Measurements from ENCODE around the gene CES4A.
"Not testable (repeated sequence)": the region's sequence is repeated elsewhere in the genome, so short reads cannot be mapped to it uniquely, and the experiment has no call there.

Gene CES4A

DNA sequence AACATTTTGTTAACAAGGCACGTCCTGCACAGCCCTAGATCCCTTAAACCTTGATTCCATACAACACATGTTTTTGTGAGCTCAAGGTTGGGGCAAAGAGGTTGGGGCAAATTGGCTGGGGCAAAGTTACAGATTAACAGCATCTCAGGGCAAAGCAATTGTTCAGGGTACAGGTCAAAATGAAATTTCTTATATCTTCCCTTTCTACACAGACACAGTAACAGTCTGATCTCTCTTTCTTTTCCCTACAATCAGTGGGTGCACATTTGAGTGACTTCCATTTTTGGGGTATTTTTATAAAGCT is 32.3 kb upstream of the CES4A start:
- DNase-seq = not testable (repeated sequence)

DNA sequence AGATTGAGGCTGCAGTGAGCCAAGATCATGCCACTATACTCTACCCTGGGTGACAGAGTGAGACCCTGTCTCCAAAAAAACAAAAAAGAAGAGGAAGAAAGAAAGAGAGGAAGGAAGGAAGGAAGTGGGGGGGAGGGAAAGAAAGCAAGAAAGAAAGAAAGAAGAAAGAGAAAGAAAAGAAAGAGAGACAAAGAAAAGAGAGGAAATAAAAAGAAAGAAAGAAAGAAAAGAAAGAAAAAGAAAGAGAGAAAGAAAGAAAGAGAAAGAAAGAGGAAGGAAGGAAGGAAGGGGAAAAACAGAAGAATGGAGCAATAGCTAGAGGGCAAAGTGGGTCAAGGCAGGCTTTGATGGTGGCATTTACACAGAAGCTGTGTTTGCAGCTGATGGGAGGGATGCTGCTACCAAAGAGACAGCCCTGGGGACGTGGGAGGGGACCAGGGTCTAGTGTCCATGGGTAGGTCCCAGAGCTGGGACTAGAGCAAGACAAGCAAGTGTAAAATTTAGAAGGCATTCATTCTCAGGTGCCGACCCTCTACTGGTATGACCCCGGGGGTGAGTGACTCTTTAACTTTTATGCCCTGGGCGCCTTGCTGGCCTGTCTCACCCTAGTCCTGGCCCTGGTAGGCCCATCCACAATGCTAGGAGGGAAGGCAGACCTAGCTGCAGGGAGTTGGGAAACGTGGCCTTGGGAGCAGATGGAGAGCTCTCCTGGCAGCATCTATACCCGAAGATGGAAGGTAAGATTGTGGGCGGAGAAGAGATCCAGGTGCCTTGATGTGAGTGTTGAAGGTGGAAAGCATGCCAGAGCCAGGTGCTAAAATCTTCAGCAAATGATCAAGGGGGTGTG is 29.3 kb upstream of the CES4A start:
- no peak for DNase-seq

DNA sequence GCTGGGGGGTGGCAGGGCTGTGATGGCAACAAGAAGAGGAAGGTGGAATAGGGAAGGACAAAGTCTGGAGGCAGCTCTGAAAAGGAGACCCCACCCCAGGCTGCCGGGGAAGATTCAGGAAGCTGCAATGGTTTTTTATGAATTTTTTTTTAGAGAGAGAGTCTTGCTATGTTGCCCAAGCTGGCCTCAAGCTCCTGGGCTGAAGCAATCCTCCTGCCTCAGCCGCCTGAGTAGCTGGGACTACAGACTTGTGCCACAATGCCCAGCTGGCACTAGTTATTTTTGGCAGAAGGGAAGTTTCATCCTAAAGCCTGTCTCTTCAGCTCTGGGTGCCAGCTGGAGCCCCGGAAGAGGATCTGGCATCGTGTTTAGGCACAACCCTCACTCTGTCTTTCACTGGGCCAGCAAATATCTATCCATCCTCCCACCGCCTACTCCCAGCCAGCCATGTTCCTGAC is 28.7 kb upstream of the CES4A start:
- no peak for DNase-seq

DNA sequence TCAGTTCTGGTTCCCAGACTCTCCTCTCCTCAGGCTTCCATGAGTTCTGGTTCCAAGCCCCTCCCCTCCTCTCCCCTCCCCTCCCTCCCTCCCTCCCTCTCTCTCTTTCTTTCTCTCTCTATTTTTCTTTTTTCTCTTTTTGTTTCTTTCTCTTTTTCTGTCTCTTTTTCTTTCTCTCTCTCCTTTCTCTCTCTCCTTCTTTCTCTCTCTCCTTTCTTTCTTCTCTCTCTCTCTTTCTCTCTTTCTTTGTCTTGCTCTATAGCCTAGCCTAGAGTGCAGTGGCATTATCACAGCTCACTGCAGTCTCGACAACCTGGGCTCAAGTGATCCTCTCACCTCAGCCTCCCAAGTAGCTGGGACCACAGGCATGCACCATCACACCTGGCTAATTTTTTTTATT is 28.1 kb upstream of the CES4A start:
- DNase-seq = no peak

DNA sequence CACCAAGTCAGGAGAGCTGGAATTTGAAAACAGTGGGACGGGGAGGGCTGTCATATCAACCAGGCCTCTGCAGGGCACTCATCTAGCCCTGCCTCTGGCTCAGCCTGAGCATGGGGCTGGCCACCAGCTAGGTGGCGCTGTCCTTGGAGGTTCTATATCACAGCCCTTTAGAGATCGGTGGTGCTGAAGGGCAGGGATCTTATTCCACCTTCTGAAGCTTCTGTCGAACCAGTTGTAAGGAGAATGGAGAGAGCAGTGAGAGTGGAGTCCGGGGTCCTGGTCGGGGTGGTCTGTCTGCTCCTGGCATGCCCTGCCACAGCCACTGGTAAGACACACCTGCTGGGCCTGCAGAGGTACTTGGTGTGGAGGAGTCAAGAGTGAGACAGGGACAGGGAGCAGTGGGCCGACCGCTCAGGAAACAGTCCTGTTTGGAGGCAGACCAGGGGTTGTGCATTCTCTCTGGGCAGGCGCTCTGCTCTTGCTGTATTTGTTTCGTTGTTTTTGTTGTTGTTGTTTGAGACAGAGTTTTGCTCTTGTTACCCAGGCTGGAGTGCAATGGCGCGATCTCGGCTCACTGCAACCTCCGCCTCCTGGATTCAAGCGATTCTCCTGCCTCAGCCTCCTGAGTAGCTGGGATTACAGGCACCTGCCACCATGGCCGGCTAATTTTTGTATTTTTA is 27.2 kb upstream of the CES4A start, which contains the start of gene CES3:
TSS of gene CES3 (plus strand) at position 202 of the 680 bp plus-strand sequence. CDS start at position 244, 42 bp downstream.
- peak; percentile 35 for DNase-seq

DNA sequence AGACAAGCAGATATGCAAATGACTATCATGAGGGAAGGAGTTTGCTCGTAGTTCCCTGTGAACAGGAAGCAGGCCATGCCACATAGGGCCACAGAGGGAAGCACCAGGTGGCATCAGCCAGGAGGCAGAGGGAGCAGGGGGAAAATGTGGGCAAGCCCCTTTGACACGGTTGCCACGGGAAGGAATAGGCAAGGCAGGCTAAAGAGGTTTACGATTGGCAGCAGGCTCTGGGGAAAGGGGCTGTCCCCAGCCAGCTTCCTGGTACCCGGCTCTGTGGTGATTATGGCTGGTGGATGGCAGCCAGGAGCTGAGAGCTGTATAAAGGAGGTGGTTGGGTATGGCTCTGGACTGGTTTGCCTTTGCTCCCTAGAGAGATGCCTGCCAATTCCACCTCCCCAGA is 26.5 kb upstream of the CES4A start:
- no peak for DNase-seq

DNA sequence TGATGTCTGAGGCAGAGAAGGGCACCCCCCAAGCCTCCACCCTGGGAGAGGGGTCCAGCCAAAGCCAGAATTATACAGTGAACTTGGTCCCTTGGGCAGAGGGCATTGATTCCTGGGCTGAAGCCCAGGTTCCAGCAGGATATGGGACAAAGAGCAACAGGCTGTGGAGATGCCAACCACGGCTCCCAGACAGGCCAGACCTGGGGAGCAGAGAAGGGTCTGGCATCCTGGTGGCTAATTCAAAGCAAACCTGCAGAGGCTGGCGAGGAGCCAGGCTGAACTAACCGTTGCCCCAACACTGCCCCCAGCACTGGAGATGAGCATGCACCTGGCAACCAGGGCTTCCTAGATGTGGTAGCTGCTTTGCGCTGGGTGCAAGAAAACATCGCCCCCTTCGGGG is 24.3 kb upstream of the CES4A start:
- no peak for DNase-seq

DNA sequence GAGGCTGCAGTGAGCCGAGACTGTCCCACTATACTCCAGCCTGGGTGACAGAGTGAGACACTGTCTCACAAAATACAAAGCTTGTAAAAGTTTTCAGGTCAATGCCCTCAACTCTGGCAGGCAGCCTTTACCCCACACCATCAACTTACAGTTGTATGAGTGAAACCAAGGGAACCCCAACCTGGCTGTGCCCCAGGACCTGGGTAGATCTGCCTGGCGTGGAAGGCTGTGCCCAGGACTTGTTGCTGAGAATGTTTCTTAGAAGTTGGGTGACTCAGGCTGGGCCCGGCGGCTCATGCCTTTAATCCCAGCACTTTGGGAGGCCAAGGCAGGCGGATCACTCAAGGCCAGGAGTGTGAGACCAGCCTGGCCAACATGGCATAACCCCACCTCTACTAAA is 19.5 kb upstream of the CES4A start:
- no peak for DNase-seq

DNA sequence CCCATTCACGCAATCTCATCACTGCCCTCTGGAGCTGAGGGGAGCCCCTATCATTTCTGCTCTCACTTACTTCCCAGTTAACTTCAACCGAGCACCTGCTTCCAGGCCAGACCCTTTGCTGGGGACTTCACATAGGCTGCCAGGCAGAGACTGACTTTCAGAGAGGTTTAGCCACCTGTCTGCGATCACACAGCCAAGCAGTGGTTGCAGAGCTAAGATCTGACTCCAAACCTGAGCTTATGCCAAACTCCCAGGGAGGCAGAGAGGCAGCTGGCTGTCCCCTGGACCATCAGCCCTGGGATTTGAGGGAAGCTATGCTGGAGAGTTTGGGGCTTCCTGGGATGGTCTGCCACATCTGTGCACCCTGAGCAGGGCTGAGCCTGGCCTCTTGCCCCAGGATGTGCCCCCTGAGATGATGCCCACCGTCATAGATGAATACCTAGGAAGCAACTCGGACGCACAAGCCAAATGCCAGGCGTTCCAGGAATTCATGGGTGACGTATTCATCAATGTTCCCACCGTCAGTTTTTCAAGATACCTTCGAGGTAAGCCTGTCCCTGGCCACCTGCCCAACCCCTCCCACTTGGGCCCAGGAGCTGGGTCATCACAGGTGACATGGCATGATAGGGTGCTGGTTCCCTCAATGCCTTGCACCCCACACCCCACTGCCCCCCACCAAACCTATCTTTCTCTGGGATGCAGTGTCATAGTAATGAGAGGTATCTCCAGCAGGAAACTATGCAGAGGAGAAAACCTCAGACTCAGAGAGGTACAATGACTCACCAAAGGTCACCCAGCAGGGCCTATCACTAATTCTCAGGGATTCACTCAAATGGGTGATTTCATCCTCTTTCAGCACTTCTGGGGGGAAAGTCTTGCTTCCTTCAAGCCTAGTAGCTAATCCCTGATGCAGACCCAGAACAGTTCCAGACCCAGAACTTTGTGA is 17.3 kb upstream of the CES4A start:
- no peak for DNase-seq

DNA sequence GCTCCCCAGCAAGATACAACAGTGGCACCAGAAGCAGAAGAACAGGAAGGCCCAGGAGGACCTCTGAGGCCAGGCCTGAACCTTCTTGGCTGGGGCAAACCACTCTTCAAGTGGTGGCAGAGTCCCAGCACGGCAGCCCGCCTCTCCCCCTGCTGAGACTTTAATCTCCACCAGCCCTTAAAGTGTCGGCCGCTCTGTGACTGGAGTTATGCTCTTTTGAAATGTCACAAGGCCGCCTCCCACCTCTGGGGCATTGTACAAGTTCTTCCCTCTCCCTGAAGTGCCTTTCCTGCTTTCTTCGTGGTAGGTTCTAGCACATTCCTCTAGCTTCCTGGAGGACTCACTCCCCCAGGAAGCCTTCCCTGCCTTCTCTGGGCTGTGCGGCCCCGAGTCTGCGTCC is 15.4 kb upstream of the CES4A start:
- DNase-seq = no peak

DNA sequence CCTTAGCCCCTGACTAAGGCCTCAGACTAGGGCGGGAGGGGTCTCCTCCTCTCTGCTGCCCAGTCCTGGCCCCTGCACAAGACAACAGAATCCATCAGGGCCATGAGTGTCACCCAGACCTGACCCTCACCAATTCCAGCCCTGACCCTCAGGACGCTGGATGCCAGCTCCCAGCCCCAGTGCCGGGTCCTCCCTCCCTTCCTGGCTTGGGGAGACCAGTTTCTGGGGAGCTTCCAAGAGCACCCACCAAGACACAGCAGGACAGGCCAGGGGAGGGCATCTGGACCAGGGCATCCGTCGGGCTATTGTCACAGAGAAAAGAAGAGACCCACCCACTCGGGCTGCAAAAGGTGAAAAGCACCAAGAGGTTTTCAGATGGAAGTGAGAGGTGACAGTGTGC is 14.7 kb upstream of the CES4A start:
- DNase-seq = no peak

DNA sequence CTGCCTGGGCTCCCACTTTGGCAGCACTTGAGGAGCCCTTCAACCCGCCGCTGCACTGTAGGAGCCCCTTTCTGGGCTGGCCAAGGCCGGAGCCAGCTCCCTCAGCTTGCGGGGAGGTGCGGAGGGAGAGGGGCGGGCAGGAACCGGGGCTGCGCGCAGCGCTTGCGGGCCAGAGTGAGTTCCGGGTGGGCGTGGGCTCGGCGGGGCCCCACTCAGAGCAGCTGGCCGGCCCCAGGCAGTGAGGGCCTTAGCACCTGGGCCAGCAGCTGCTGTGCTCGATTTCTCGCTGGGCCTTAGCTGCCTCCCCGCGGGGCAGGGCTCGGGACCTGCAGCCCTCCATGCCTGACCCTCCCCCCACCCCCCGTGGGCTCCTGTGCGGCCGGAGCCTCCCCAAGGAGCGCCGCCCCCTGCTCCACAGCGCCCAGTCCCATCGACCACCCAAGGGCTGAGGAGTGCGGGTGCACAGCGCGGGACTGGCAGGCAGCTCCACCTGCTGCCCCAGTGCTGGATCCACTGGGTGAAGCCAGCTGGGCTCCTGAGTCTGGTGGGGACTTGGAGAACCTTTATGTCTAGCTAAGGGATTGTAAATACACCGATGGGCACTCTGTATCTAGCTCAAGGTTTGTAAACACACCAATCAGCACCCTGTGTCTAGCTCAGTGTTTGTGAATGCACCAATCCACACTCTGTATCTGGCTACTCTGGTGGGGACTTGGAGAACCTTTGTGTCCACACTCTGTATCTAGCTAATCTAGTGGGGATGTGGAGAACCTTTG is 14.0 kb upstream of the CES4A start:
- DNase-seq = not testable (repeated sequence)

DNA sequence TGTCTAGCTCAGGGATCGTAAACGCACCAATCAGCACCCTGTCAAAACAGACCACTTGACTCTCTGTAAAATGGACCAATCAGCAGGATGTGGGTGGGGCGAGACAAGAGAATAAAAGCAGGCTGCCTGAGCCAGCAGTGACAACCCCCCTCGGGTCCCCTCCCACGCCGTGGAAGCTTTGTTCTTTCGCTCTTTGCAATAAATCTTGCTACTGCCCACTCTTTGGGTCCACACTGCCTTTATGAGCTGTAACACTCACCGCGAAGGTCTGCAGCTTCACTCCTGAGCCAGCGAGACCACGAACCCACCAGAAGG is 13.5 kb upstream of the CES4A start:
- DNase-seq = peak; percentile 6

DNA sequence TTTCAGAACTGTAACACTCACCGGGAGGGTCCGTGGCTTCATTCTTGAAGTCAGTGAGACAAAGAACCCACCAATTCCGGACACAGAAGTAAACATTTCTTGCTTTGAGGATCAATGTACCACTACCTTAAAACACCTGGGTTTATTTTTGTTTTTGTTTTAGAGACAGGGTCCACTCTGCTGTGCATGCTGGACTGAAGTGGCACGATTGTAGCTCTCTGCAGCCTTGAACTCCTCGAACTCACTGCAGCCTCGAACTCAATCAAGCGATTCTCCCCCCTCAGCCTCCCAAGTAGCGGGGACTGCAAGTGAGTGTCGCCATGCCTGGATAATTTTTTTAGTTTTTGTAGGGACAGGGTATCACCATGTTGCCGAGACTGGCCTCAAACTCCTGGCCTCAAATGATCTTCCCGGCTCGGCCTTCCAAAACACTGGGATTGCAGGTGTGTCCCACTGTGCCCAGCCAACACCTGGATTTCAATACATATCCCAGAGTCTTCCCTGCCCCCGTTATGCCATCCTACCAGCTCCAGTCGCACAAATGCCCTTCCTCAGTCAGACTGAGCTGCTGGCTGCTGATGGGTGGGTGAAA is 13.0 kb upstream of the CES4A start:
- DNase-seq = no peak

DNA sequence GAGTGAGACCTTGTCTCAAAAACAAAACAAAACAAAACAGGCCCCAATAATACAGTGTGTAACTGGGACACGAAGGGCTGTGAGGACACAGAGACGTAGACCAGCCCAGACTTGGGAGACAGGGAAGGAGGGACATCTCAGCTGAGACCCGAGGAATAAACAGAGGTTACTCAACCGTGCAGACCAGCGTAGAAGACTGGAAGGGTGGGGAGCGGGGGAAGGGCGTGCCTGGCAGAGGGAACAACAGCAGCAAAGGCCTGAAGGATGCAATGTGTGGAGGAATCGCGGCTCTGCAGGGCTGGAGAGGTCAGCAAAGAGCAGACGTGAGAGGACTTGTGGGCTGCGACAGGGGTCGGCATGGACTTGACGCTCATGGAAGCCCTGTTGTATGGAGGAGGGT is 11.6 kb upstream of the CES4A start:
- no peak for DNase-seq

DNA sequence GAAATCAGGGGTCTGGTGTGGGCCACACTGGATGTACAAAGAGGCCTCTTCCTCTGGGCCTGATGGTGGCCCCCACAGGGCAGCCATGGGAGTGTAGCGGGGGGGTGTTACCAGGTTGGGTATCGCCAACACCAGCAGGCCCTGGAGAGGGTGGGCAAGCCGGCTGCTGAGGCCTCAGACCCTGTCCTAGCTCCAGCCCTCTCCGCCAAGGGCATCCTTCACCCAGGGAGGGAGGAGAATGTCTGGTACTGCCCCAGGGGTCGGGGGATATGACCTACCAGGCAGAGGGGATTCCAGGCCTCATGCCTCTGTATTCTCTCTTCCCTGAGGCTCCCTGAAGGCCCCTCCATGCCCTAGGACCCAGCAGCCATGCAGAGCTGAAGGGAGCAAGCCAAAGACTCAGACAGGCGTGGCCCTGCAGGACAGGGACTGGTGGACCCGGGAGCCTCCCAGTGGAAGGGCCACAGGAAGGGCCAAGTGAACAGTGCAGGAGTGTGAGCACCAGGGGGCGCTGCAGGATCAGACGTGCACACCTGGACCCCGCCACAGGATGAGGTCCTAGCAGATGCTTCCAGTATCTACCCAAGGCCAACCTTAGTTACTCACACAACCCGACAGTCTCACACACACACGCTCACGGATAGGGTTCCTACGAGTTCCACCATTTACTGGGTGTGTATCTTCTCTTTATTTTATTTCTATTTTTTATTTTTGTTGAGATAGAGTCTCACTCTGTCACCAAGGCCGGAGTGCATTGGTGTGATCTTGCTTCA is 10.9 kb upstream of the CES4A start:
- DNase-seq = peak; percentile 93

DNA sequence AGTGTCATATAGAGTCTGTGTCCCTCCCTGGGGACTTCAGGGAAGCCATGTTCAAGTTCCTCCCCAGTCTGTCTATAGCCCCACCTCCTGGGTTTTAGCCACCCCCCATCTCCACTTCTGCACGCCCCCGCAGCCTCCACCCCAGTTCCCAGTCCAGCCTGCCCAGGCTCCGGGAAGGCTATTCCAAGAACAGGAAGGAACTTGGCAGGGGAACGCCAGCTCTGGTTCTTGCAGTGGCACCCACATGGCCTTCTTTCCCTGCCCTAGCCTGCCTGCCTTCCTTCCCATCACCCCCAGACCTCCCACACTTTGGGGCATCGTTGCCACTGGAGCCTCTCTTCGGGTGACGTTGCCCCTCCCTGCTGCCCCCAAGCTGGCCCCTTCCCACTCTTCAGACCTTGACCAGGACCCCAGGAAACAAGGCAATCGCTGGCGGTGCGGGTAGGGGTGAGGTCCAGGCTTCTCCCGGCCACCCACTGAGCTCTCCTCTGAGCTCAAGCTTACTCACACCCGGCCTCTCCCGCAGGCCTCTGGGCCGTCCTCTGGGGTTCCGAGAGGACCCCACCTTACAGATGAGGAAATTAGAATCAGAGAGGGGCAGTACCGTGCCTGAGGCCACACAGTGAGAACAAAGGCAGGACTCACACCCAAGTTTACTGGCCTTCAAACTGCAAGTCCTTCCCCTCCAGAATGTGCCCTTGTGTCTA is 9.2 kb upstream of the CES4A start:
- DNase-seq = no peak

DNA sequence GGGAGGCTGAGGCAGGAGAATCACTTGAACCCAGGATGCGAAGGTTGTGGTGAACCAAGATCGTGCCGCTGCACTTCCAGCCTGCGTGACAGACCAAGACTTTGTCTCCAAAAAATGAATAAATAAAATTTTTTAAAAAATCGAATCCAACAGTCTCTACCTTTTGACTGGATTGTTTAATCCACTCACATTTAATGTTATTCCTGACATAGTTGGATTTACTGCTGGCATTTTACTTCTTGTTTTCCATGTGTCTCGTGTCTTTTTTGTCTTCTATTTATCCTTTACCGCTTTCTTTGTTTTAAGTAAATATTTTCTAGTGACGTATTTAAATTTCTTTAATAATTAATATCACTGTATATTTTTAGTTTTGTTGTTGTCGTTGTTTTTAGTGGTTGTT is 5.4 kb upstream of the CES4A start:
- no peak for DNase-seq

DNA sequence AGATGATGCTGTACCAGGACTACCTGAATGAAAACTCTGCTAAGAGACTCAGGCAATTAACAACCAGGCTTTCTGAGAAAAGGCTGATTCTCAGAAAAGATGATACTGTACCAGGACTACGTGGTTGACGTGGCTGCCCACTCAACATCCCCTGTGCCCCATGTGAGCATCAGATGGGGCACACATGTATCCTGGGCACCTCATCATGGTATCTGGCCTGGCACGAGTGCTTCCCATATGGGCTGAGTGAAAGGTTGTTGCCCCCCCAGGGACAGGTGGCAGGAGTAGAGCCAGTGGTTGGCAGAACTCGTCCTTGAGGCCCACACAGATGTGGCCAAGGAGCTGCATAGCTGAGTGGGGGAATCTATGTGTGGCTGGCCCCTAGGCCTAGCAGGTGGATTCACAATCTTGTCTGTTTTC is 3.5 kb upstream of the CES4A start:
- no peak for DNase-seq

DNA sequence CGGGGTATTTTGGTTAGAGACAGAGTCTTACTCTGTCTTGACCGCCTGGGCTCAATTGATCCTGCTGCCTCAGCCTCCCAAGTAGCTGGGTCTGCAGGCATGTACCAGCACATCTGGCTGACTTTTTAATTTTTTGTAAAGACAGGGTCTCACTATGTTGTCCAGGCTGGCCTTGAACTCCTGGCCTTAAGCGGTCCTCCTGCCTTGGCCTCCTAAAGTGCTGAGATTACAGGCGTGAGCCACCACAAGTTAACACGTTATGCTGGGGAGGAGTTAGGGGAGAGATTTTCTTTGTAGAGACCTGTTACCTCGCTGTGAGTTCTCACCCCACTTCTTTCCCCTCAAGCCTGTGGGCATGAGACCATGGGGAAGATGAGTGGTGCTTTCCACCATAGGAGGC is 1.8 kb upstream of the CES4A start:
- DNase-seq = no peak
